ENCODE results near the gene ABHD11. TPM values are rescaled to one million over a fixed set of nuclear protein-coding genes. Genes with fewer than 3 reads are reported as not detected.

Gene ABHD11
- total and polyA plus RNA-seq, 8 donors, result 12.5 to 36.3 (median 15.7) TPM

GRCh38 chr7:73735528-73735905, 3.1 kb downstream of the ABHD11 start:
- TF ChIP-seq, protein P1, sequence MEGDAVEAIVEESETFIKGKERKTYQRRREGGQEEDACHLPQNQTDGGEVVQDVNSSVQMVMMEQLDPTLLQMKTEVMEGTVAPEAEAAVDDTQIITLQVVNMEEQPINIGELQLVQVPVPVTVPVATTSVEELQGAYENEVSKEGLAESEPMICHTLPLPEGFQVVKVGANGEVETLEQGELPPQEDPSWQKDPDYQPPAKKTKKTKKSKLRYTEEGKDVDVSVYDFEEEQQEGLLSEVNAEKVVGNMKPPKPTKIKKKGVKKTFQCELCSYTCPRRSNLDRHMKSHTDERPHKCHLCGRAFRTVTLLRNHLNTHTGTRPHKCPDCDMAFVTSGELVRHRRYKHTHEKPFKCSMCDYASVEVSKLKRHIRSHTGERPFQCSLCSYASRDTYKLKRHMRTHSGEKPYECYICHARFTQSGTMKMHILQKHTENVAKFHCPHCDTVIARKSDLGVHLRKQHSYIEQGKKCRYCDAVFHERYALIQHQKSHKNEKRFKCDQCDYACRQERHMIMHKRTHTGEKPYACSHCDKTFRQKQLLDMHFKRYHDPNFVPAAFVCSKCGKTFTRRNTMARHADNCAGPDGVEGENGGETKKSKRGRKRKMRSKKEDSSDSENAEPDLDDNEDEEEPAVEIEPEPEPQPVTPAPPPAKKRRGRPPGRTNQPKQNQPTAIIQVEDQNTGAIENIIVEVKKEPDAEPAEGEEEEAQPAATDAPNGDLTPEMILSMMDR (IDR thresholded peaks at IDR 0.05), result no peak
- no peak overlapping the region for H3K4me3 ChIP-seq
- ATAC-seq, result no peak
- intact Hi-C loops (cut with DNase I), result no loop called here
- no peaks in the 10 kb centered on the region for H3K27me3 ChIP-seq
- H3K9me3 ChIP-seq, result no peaks in the 10 kb centered on the region
- DNase-seq, result peak in 1 of 4 donors; percentile 46
- peaks cover 12 to 46% of the 10 kb centered on the region in 2 donors for H3K4me1 ChIP-seq
- peak overlapping the region; percentile 78 to 81 for H3K27ac ChIP-seq
- H3K36me3 ChIP-seq, result peaks cover 0 to 18% of the 10 kb centered on the region in 2 donors

DNA sequence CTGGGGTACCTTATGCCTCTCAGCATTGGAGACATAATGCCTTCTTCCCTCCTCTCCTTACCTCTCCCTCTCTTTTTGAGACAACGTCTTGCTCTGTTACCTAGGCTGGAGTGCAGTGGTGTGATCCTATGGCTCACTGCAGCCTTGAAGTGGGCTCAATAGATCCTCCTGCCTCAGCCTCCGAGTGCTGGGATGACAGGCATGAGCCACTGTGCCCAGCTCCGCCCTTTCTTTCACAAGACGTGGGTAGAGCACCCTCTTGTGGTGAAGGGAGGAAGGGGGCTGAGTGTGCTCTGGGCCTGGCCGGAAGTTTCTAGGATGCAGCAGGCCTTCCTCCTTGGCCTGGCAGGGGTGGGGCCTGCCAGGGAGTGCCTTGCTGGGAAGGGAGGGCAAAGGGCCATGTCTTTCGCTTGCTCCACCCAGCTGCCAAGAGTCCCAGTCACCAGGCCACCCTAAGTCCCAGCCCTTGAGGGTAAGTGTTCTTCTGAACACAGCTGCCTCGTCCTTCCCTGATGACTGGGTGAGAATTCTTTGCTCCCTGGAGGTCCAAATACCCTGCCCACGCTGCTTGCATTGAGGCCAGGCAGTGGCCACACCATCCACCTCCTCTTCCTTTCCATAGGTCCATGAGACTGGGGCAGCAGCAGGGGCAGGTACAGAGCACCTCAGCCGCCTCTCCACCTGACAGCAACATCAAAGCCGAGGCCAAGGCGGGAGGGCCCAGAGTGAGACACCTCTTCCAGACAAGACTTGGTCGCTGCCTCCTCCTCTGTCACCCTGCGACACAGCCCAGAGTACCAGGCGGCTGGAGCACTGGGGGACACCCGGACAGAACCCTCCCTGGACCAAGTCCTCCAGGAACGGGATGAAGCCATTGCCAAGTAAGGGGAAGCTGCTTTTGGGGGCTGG, 3.7 kb downstream of the ABHD11 start:
- DNase-seq (peak in 2 of 4 donors; percentile 92 to 94), ATAC-seq (peak; percentile 82)
- intact Hi-C loops (cut with DNase I), result no loop called here
- Histone ChIP-seq H3K4me3 (no peak overlapping the region), H3K27ac (peak overlapping the region; percentile 78 to 81), H3K4me1 (peaks cover 12 to 46% of the 10 kb centered on the region in 2 donors), H3K27me3 (no peaks in the 10 kb centered on the region), H3K9me3 (no peaks in the 10 kb centered on the region), H3K36me3 (peaks cover 0 to 18% of the 10 kb centered on the region in 2 donors)
- TF ChIP-seq, protein P1 (IDR thresholded peaks at IDR 0.05), result peak; percentile 70 to 98

GRCh38 chr7:73732397-73732796, 6.2 kb downstream of the ABHD11 start:
- intact Hi-C loops (cut with DNase I), result no loop called here

DNA sequence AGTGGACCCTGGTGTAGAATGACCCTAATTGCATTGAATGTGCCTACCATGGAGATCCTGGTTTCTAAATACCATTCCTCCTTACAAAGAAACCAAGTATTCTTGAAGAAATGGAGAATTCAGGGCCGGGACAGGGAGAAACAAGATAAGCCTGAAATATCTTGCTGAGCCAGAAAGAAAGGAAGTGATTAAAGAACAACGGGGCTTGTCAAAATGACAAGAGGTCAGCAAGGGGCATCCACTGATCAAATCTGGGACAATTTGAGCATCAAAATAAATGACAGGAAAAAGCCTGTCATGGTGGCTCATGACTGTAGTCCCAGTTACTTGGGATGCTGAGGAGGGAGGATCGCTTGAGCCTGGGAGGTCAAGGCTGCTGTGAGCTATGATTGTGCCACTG, 8.1 kb downstream of the ABHD11 start:
- H3K4me3 ChIP-seq, result no peak overlapping the region
- TF ChIP-seq, protein P1 (IDR thresholded peaks at IDR 0.05), result no peak
- H3K36me3 ChIP-seq, result peaks cover 0 to 1% of the 10 kb centered on the region in 2 donors
- peaks cover 0 to 20% of the 10 kb centered on the region in 2 donors for H3K4me1 ChIP-seq
- no peak for ATAC-seq
- peaks cover 0 to 26% of the 10 kb centered on the region in 2 donors for H3K27me3 ChIP-seq
- intact Hi-C loops (cut with DNase I), result no loop called here
- no peaks in the 10 kb centered on the region for H3K9me3 ChIP-seq
- H3K27ac ChIP-seq, result no peak overlapping the region
- DNase-seq, result no peak

More at GRCh38 chr7:73732397-73732796, 6.2 kb downstream of the ABHD11 start:
- H3K4me3 ChIP-seq, result no peak overlapping the region
- TF ChIP-seq, protein P1 (IDR thresholded peaks at IDR 0.05), result no peak
- no peaks in the 10 kb centered on the region for H3K9me3 ChIP-seq
- H3K4me1 ChIP-seq, result peaks cover 0 to 33% of the 10 kb centered on the region in 2 donors
- peaks cover 0 to 15% of the 10 kb centered on the region in 2 donors for H3K36me3 ChIP-seq
- no peak for DNase-seq
- ATAC-seq, result no peak
- H3K27ac ChIP-seq, result no peak overlapping the region
- H3K27me3 ChIP-seq, result peaks cover 0 to 10% of the 10 kb centered on the region in 2 donors

- Histone ChIP-seq H3K36me3 (no peaks in the 10 kb centered on the region), H3K9me3 (no peaks in the 10 kb centered on the region), H3K27me3 (peaks cover 0 to 40% of the 10 kb centered on the region in 2 donors), H3K4me3 (no peak overlapping the region), H3K27ac (no peak overlapping the region), H3K4me1 (peaks cover 0 to 8% of the 10 kb centered on the region in 2 donors)
- intact Hi-C loops (cut with DNase I), result loop anchor here (5.0 to 10.0 kb wide), 2 partner anchors 114 to 121 kb away; no protein-coding TSS in a partner anchor
- DNase-seq (no peak), ATAC-seq (no peak)
- TF ChIP-seq, protein P1 (IDR thresholded peaks at IDR 0.05), result no peak
Measured at GRCh38 chr7:73728551-73728950, 10.1 kb downstream of the ABHD11 start.

Measured in left lung (tissue), 10 donors.